Measurements from ENCODE around the gene CCDC127.

- TF ChIP-seq CTCF (IDR thresholded peaks at IDR 0.05; ENCODE audit: low read depth, low read length, missing input control), result no peak
- TF ChIP-seq, protein P1, sequence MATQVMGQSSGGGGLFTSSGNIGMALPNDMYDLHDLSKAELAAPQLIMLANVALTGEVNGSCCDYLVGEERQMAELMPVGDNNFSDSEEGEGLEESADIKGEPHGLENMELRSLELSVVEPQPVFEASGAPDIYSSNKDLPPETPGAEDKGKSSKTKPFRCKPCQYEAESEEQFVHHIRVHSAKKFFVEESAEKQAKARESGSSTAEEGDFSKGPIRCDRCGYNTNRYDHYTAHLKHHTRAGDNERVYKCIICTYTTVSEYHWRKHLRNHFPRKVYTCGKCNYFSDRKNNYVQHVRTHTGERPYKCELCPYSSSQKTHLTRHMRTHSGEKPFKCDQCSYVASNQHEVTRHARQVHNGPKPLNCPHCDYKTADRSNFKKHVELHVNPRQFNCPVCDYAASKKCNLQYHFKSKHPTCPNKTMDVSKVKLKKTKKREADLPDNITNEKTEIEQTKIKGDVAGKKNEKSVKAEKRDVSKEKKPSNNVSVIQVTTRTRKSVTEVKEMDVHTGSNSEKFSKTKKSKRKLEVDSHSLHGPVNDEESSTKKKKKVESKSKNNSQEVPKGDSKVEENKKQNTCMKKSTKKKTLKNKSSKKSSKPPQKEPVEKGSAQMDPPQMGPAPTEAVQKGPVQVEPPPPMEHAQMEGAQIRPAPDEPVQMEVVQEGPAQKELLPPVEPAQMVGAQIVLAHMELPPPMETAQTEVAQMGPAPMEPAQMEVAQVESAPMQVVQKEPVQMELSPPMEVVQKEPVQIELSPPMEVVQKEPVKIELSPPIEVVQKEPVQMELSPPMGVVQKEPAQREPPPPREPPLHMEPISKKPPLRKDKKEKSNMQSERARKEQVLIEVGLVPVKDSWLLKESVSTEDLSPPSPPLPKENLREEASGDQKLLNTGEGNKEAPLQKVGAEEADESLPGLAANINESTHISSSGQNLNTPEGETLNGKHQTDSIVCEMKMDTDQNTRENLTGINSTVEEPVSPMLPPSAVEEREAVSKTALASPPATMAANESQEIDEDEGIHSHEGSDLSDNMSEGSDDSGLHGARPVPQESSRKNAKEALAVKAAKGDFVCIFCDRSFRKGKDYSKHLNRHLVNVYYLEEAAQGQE (IDR thresholded peaks at IDR 0.05), result no peak
- TF ChIP-seq TAF1 (conservative IDR thresholded peaks at IDR 0.05), result no peak
- TF ChIP-seq RAD21 (IDR thresholded peaks at IDR 0.05), result no peak
- TF ChIP-seq FOXA1 (IDR thresholded peaks at IDR 0.05), result no peak
- TF ChIP-seq EGR1 (IDR thresholded peaks at IDR 0.05; ENCODE audit: low read depth in 2 of 2), result no peak
- no peak for TF ChIP-seq HNF4G (IDR thresholded peaks at IDR 0.05)
- no peak for TF ChIP-seq RXRA (IDR thresholded peaks at IDR 0.05)
Measured at GRCh38 chr5:204462-204861, 13.5 kb downstream of the CCDC127 start.
